ENCODE measurements around the gene CAPN9. TPM values are rescaled to one million over a fixed set of nuclear protein-coding genes. Genes with fewer than 3 reads are reported as not detected.
A peak's percentile ranks its signal among the peaks of the same experiment; 100 is the strongest.

The CAPN9 gene
- total RNA-seq, 2 donors from 2014 or later = 0.26 TPM; not detected in 1

DNA sequence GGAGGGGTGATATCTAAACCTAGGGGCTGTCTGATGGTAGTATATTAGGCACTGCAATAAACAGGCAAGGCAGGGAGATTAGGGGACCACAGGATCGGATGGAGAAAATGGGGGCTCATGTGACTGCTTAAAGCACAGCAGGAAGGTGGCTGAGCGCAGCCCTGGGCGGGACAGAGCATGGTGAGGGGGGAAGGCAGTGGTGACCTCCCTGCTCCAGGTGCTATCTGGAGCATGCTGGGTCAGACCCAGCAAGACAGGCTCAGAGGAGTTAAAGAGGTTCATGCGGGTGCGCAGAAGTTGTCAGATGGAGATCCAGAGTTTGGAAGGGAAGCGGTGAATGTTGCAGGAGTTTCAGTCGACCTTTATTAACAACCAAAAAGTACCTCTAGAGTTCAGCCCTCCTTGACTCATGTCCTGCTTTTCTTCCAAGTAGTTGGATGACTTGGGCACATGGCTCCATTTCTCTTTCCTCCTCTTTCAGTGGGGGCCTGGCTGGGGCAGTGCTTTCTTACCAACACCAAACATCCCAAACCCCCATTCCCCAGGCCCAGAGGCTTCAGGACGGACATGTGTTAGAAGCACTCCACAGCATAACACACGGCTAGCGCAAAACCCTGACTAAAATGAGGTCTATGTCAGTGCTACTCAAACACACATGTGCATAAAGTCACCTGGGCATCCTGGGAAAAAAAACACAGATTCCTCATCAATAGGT lies 41.5 kb downstream of the CAPN9 start:
- ATAC-seq (no peak), DNase-seq (no peak)
- no peaks in the 10 kb centered on the region for H3K27me3 ChIP-seq
- H3K4me3 ChIP-seq = no peak overlapping the region
- 82 to 90% methylated on average over 10 of the region's 10 CpGs for WGBS, 2 donors
- H3K27ac ChIP-seq = no peak overlapping the region
- TF ChIP-seq POLR2A (IDR thresholded peaks at IDR 0.05) (no peak), CTCF (IDR thresholded peaks at IDR 0.05) (no peak)
- intact Hi-C loops (cut with DNase I) = no loop called here
- no peaks in the 10 kb centered on the region for H3K36me3 ChIP-seq (replicated peaks in 1 of 2; ENCODE audit: insufficient read depth in 1 of 2, low read depth in 2 of 2)
- H3K9me3 ChIP-seq = no peaks in the 10 kb centered on the region
- H3K4me1 ChIP-seq = no peaks in the 10 kb centered on the region

DNA sequence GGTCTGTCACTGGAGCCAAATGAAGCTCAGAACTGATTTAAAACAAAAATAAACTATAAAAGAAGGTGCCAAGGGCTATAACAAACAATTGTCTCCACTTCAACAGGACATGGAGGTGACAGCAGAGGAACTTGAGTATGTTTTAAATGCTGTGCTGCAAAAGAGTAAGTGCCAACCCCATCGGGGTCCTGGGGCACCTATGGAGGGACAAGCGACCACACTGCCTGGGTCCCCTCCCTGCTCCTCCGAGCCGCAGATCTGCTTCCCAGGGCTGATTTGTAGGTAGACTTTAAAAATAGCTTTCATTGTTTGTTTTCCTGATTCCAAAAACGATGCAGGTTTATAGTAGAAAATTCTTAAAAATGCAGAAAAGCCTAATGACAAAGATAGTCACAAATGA lies 42.8 kb downstream of the CAPN9 start:
- Histone ChIP-seq H3K27me3 (no peaks in the 10 kb centered on the region), H3K36me3 (replicated peaks in 1 of 2; ENCODE audit: insufficient read depth in 1 of 2, low read depth in 2 of 2) (no peaks in the 10 kb centered on the region), H3K4me3 (no peak overlapping the region), H3K9me3 (no peaks in the 10 kb centered on the region), H3K27ac (no peak overlapping the region), H3K4me1 (no peaks in the 10 kb centered on the region)
- TF ChIP-seq CTCF (IDR thresholded peaks at IDR 0.05) (no peak), POLR2A (IDR thresholded peaks at IDR 0.05) (no peak)
- DNase-seq (no peak), ATAC-seq (no peak)
- intact Hi-C loops (cut with DNase I) = no loop called here
- 62 to 64% methylated on average over 5 of the region's 5 CpGs for WGBS, 2 donors

DNA sequence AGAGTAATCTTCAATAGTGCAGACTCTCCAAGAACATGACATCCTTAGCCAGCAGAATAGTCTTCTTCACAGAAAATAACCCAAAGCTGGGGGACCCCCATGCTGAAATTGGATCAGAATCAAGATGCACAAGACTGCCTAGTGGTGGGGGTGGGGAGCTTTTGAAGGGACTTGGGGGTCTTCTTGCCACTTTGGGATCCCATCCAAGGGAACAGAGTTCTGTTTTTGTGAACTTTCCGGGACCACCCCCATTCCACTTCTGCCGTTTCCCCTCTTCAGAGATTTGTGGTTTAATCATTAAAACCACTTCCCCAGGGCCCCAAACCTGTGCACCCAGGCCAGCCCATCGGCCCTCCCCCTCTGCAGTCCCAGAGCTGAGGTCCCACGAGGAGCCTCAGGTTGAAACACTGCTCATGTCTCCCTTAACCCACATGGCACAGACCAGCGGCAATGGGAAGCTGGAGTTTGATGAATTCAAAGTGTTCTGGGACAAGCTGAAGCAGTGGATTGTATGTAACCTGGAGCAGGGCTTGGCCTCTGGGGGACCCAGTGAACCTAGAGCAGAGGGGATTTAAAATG lies 44.9 kb downstream of the CAPN9 start:
- no peak for TF ChIP-seq CTCF (IDR thresholded peaks at IDR 0.05)
- no peak for TF ChIP-seq POLR2A (IDR thresholded peaks at IDR 0.05)
- intact Hi-C loops (cut with DNase I) = no loop called here
- no peaks in the 10 kb centered on the region for H3K27me3 ChIP-seq
- WGBS, 2 donors = 48 to 67% methylated on average over 5 of the region's 5 CpGs
- DNase-seq = no peak
- ATAC-seq = no peak
- H3K9me3 ChIP-seq = no peaks in the 10 kb centered on the region
- no peaks in the 10 kb centered on the region for H3K36me3 ChIP-seq (replicated peaks in 1 of 2; ENCODE audit: insufficient read depth in 1 of 2, low read depth in 2 of 2)
- H3K4me1 ChIP-seq = no peaks in the 10 kb centered on the region
- H3K27ac ChIP-seq = no peak overlapping the region
- H3K4me3 ChIP-seq = no peak overlapping the region

GRCh38 chr1:230792691-230793462 lies 45.7 kb downstream of the CAPN9 start:
- 81 to 91% methylated on average over 13 of the region's 13 CpGs for WGBS, 2 donors
- Histone ChIP-seq H3K27me3 (no peaks in the 10 kb centered on the region), H3K27ac (no peak overlapping the region), H3K4me1 (no peaks in the 10 kb centered on the region), H3K36me3 (replicated peaks in 1 of 2; ENCODE audit: insufficient read depth in 1 of 2, low read depth in 2 of 2) (no peaks in the 10 kb centered on the region), H3K9me3 (no peaks in the 10 kb centered on the region), H3K4me3 (no peak overlapping the region)
- no peak for ATAC-seq
- DNase-seq = no peak
- intact Hi-C loops (cut with DNase I) = no loop called here
- TF ChIP-seq CTCF (IDR thresholded peaks at IDR 0.05) (peak in 2 of 7 experiments; percentile 16 to 23), POLR2A (IDR thresholded peaks at IDR 0.05) (no peak)
